NCI-H2227 treated with DMSO at 0.1 percent for 48 hours (cell line): Measurements from ENCODE around the gene TM4SF4.

Experiments
- DNase-seq: peaks from one replicate; lab custom pipeline; 2025; lab: John Stamatoyannopoulos, UW

Gene TM4SF4

DNA sequence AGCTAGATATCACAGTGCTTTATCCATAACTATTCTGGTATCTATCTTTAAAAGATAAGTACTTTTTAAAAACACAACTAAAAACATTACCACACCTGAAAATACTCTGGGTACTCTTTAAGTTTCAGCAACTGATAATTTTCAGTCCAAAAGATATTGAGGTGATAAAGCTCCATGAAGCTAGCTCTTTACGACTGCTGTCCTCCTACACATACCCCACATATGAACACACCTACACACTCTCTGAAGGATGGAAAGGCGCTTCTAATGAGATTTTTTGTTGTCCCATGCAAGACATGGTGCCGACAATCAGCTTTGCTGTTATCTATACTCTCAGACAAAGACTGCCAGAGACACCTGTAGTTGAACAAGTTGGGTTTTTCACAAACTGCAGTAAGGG, 19.1 kb upstream of the TM4SF4 start:
- DNase-seq: no peak

DNA sequence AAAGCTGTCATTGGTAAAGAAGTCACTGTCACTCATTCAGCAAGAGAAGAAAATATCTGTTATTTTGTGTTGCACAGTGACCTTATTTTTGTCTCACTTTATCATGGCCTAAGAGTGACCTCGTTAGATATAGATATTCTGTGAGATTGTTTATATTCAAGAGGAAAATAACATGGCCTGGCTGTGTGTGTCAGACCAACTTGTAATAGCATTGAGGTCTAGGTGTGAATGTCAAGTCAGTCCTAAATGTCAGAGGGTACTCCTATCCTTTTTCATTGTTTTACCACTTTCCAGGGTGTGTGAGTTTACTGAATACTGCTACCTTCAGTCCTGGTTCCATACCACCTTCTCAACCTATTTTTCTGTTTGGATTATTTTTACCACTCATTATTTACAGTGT, 18.5 kb upstream of the TM4SF4 start:
- no peak for DNase-seq

DNA sequence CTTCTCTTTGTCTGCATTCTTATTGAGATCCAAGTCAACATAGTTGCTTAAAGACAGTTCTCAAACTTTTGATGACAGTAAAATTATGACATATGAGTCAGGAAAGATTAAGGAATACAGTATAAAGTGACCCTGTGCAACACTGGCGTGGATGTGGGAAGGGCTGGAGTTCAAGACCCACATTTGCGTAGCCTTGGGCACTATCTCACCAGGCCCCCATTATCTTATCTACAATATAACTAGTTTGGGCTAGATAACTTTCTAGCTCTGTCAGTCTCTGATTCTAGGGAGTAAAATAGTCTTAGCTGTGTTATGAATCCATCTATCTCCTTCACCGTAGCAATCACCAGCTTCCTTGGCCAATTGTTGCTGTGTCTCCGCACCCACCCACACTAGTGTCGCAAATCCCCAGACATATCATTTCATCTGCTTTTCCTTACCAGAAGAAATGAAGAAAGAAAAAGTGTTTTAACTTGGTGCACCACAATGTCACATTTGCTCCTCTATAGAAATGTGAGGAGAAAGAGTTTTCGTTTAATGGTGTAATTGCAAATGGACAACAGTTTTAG, 14.9 kb upstream of the TM4SF4 start:
- DNase-seq: no peak

DNA sequence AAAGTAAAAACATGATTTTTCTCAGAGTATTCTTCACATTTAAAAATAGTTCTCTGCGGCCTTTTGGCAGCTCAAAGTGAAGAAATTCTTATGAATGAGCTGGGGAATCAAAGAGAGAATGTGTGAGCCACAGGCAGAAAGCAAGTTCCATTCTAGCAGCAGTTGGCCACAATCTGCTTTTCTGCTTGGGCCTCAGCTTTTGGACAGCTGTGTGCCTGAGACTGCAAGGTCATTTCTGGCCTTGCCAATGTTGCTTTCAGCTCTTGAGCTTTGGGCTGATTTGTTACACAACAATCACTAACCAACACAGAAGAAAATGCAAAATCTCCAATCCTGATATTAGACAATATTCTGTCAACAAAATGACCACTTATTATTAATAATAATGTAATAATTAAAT, 14.4 kb upstream of the TM4SF4 start:
- DNase-seq: no peak

DNA sequence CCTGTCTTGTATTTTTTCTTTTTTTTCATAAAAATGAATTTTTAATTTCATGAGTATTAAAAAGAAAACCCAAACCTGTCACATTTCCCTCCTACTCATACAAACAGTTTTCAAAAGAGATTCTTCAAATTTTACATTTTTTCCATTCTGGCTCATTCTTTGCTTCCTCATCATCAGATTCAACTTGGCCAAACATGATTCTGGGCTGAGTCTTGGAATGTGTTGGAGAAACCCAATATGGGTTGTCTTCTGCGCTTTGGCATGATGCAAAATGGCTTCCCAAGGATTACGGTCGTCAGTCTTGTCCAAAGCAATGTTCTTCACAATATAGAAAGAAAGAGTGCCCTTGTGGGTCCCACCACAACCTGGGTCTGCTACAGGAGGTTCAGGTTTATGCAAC, 12.4 kb upstream of the TM4SF4 start:
- DNase-seq: no peak

DNA sequence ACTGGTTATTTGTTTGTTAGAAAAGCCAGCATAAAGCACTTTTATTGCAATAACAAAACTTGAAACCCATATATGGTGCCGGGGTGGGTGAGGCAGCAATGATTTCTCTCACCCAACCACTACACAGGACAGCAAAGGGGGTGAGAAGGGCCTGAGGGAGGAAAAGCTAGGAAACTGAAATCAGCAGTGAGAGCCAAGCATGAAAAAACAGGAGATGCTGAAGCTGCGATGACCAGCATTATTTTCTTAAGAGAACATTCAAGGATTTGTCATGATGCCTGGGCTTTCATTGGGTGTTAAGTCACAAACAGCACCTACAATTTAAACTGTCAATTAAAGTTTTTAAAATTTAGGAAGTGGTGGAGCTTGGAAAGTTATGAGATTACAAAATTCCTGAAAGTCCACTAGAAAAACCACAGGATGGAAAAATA, 11.9 kb upstream of the TM4SF4 start:
- no peak for DNase-seq

DNA sequence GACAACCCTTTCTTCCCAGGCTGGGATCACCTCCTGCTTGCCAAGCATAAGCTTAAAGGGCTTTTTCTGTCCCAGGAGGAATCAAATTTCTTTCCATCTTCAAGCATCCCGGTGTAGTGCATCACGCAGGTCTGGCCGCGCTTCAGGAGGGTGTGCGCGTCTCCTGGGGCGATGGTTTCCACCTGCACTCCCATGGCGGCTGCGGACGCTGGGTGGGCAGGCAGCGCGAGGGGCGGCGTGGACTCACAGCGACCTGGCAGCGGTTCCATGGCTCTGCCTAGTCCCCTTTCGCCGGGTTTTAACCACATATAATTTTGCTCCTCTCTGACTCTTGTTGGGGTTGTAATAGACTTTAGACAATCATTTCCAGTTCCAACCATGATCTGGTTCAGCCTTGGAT, 10.6 kb upstream of the TM4SF4 start:
- DNase-seq: no peak

DNA sequence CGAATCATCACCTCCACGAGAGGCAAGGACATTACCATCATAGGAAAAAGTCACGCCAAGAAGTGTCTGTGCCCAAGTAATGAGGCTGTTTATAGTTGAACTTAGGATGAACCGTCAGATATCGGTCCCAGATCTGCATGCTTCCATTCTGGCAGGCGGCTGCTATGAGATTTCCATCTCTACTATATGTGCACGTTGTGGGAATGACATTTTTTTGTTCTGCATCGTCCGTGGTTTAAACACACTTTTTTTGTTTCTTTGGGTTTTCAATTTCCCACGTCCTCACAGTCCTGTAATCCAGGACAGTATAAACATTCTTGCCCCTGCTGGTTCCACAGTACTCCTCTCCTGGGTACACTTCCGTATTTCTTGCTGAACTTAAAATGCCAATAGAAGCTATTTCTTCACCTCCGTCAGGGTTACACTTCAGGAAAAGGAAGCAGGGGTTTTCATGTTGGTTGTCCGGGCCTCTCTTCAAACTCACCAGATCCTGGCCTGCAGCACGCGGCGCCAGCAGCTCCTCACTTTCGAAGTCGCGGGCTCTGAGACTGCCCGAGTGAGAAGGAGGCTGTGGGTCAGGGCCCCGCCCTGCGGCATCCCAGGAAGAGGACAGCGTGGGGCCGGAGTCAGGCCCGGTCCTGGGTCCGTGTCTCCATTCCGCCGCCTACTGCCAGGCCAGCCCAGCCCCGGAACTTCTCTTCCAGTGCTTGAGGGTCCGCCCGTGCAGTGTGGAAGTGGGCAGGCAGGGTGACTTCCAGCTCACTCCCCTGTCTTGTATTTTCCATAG, 9.8 kb upstream of the TM4SF4 start:
- no peak for DNase-seq

DNA sequence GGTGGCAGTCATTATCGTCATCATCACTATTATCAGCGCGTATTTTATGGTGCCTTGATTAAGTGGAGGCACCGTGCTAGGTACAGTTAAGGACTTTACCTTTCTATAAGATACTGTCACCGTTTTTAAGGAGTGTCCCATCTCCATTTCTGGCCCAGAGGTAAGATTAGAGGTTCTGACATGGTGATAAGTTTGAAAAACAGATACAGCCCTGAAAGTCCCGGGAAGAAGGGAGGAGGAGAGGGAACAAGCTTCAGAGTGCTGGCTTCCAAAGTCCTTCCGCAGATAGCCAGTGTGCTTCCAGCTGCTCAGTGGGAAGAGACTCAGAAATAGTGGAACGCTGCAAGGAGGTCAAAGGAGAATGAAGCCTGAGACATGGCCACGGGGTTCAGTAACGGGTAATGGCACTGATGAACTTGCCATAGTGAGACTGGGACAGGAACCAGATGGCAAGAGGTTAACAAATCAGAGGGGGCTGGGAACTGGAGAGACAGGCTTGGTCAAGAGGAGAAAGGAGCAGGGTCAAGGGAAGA, 9.1 kb upstream of the TM4SF4 start:
- DNase-seq: no peak

DNA sequence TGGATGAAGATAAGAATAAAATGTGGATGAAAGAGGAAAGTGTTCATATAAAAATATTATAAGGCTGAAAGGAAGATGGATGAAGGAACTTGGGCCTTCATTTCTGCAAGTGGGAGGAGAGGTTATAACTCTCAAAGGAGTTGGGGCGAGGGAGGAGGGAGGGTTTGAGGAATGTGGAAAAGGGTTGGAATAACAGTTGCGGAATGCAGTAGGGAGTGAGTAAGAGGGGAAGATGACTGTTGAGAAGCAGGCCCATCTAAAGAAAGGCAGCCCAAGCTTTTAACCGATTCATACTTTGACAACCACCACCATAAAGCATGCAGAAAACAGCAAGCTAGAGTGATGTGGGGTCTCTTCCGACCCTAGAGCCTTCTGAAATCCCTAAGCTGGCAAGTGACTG, 8.3 kb upstream of the TM4SF4 start:
- no peak for DNase-seq

DNA sequence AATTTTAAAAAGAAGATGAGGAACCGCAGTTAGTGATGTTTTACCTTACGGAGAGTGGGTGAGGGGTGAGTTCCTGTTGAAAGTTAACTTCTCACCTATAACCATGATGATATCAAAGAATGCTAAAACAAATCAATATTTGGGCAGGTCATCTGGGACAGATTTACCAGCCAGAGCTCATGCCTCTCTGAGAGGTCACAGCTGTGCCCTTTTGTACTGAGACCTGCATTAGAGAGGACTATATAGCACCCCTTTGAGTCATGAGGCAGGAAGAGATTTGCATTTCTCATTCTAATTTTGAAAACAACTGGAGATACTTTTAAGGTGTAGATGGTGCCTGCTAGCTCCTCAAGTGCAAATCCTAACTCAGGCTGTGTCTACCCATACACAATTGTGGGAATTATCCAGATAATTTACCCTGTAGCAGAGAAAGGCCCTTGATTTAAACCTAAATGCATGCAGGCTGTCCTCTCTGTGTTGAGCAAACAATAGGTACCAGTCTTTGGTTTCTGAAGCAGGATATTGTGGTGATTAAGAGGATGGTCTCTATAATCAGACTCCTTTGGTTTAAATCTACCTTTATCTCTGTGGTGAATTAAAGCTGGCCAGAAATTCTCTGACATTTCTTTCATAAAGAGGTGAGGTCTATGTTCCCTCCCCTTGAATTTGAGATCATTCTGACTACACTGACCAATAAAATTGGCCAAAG, 5.8 kb upstream of the TM4SF4 start:
- DNase-seq: no peak

DNA sequence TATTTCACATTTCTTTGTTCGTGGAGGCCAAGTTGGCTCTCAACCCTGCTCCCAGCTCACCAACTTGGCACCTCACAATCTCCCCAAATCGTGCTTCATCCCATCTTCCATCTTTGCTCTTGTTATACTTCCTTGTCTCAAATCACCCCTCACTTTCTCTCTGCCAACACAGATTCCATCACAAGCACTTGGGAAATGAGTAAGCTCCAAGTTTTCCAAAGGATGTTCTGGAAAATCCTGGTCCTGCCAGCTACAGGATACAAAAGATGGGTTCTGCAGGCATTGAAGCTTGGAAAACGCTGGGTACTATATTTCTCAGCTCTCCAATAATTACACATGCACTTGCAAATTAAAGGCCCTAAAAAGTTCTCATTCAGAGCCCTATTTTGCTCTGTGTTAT, 4.1 kb upstream of the TM4SF4 start:
- no peak for DNase-seq

DNA sequence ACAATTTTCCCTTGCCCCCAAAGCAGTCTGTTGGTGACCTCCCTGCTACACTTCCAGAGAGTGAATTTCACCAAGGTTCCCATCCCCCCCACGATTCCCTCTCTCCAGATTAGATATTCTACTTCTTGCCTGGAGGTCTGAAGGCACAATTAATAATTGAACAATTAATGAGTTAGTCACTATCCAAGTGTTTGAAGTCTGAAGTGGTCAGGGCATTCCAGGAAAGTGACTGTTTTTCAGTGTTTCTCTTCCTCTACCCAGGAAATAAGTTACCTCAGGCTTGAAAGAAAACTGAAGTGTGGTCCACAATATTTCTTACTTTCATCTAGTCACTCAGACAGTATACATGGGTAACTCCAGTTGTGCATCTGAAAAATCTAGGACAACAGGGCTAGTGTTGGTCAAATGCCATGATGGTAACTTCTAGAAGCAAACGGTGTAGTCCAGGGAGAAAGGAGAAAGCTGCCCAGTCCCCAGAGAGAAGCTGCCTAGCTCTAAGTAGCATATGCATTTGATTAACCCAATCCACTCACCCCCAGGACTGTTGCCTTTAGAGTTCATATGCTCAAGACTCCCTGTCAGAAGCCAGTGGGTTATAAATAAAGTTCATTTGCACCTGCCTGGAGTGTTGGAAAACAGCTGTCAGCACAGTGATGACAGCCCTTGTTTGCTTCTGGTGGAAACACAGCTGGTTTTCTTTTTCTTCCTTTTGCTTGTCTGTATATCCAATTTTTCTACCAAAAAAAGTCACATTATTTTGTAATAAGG, 2.3 kb upstream of the TM4SF4 start:
- DNase-seq: no peak

DNA sequence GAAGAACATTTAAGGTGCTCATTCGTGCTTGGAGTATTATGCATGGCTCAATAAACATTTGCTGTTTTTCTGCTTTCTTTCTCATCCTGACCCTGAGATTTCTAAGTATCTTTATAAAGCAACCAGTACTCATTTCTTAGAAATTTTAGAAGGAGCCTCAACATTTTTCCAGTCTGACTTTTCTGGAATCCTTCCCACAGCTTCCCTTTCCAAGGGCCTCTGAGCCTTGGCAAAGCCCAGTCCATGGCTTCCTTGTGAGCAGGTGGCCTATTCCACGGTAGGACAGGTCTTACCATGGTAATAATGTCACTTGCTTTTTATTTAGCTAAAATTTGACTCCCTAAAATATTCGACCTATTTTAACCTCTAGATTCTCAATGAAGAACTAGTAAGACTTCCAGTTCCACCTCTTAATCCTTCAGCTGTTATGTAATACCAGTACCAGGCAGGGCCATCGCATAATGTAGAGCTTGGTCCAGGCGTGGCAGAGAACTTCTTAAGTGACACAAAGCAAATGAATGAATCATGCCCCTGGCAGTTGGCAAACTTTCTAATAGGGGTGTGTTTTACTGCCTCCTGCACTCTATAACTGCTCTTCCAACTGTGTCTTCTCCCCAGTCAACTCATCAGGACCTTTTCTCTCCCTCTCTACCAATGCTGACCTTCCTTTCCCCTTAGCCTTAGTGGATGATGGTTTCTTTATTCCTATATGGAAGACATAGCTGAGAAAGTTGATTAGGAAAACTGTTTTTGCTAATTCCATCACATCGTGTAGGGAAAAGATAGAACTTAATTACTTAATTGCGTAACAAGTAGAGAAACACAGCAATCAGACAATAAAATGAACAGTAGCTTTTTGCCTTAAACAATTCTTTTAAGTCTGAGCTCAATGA, 894 bp upstream of the TM4SF4 start:
- DNase-seq: no peak

DNA sequence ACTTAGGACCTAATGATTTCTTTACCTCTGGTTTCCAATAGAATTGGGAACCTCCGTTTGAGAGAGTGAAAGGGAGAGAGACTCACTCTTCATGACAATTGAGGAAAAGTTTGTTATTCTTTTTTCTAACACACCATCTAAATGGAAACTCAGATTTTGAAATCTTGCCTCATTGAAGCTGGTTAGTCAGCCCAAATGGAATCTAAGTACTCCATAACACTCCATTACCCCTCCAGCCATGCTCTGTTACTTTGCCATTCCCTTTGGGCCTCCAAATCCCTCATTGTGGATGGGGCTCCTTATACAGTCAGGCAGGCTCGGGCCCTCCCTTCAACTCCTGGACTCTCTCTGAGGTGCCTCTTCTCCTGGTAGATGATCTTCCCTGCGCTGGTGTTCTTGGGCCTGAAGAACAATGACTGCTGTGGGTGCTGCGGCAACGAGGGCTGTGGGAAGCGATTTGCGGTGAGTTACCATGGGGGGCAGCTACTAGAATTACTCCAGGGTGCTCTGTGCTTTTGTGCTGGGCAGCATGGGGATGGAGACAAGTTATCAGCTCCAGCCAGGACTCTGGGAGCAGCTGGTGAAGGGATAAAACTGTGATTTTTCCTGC, 1.1 kb downstream of the TM4SF4 start:
- DNase-seq: no peak

DNA sequence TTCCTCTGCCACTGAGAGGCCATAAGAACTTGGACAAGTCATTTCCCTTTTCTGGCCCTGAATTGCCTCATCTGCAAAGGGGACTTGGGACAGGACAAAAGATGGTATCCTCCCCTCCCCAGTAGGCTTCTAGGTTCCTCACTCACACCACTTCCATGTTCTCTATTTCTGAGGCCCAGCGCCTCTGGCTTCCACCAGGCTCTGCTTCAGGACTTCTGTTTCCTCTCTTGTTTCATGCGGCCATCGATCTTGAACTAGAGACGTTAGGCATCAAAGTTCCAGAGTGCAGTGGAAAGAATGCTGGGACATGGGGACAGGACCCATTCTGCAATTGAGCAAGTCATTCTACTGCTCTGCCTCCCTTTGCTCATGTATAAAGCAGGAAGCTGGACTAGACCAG, 1.7 kb downstream of the TM4SF4 start:
- no peak for DNase-seq

DNA sequence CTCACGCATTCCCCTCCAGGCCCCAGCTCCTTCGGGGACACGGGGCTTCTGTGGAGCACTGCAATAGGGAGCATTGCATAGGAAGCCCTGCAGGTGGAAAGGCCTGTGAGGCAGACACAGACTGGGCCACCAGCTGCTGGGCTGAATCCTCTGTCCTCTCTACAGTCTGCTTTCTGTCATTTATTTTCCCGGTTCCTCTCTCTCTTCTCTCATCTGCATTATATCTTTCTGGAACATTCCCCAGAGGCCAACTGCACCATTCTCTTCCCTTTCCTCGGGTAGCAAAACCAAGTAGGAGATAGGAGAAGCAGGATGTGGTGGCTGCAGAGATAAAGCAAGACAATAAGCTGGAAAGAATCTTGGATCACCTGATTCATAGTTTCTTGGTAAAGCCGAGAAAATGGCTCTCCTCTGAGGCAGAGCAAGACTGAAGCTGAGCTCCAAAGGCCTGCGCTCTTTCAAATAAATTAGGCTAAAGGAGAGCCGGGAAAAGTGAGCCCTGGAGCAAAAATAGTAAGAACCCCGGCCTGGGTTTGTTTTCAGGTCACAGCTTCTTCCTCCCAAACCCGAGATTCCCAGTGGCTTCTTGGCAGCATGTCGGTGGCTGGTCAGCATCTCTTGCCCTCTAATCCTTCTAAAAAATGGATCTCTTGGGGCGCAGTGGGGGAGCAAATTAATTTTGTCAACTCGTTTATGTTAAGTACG, 5.3 kb downstream of the TM4SF4 start:
- DNase-seq: no peak

DNA sequence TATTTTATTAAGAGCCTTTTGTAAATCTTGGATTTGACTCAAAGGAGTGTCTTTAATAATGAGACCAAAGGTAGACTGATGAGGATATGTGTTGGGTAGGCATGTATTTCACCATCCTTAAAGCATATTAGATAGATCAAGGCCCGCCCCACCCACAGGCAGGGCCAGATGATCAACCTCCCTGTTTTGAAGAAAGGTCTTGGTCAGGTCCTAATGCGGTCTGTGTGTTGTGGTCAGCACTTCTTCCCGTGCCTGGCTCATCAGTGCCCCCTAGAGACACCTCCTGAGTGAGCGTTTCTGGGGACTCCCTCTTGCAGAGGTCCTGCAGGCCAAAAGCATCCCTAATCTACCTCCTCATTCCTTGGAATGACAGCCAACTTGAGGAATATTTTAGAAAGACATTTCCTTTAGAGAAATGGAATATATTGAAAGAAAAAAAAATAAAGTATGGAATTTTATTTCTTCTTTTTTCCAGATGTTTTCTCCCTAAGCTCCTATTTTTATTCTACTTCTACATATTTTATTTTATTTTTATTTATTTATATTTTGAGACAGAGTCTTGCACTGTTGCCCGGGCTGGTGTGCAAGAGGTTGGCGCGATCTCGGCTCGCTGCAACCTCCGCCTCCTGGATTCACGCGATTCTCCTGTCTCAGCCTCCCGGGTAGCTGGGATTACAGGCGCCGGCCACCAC, 6.0 kb downstream of the TM4SF4 start:
- DNase-seq: no peak

DNA sequence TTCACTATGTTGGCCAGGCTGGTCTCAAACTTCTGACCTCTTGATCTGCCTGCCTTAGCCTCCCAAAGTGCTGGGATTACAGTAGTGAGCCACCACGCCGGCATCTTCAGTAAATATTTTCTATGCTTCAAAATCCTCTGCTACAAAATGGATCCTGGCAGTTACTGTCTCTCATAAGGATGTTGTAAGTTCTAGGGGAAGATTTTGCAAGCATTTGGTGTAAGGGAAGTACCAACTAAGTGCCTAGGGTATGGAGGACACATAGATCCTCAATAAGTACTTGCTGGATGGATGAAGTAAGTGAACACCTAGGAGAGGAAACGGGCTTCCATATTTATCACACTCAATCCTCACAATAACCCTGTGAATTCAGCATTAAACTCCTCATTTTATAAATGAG, 6.6 kb downstream of the TM4SF4 start:
- no peak for DNase-seq

DNA sequence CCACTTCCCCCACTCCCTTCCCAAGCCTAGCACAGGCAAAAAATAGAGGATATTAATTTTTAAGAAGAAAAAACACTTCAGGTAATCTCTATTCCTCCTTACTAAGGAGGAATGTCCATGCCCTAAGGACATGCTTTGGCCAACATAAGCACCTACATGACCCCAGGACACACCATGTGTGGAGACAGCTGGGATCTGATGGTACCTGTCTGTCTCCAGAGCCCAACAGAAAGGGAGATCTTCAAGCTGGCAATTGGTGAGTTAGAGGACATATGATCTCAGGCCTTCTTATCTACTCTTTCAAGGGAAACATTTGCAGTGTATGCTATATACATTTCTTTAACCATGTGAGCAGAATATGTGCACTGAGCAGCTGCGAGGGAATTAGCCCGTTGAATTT, 7.0 kb downstream of the TM4SF4 start:
- DNase-seq: no peak
